ENCODE results near the gene AHCYL1. TPM values are rescaled to one million over a fixed set of nuclear protein-coding genes. Genes with fewer than 3 reads are reported as not detected.

AHCYL1 gene
- total RNA-seq, 1 experiment from 2014 or later, result 89.0 TPM

GRCh38 chr1:110060034-110060661, 75.6 kb downstream of the AHCYL1 start:
- H3K79me2 ChIP-seq (ENCODE audit: insufficient read depth, low read length), result no peaks in the 10 kb centered on the region
- no peak overlapping the region for H2AK5ac ChIP-seq (ENCODE audit: insufficient read length, low read length)
- H3K56ac ChIP-seq (ENCODE audit: insufficient read length, low read depth, low read length), result no peak overlapping the region
- H3K23me2 ChIP-seq (ENCODE audit: insufficient read length, low read depth, low read length, poor library complexity, severe bottlenecking), result no peaks in the 10 kb centered on the region
- H3K23ac ChIP-seq (ENCODE audit: insufficient read length, low read depth, low read length), result no peak overlapping the region
- no peaks in the 10 kb centered on the region for H3K4me1 Mint-ChIP-seq
- peaks cover 27 to 51% (median 49%) of the 10 kb centered on the region in 3 experiments for H3K36me3 Mint-ChIP-seq (ENCODE audit: insufficient read depth in 1 of 3, low read depth in 3 of 3)
- H3K27ac ChIP-seq (ENCODE audit: insufficient read length, low read depth, low read length), result no peak overlapping the region
- H2BK5ac ChIP-seq (ENCODE audit: insufficient read length, low read length), result no peak overlapping the region
- H3K4me2 ChIP-seq (ENCODE audit: insufficient read depth, insufficient read length, low read length), result no peak overlapping the region
- H3K79me1 ChIP-seq (ENCODE audit: insufficient read depth, low read depth, low read length, poor library complexity, severe bottlenecking), result no peaks in the 10 kb centered on the region
- WGBS (ENCODE audit: extremely low coverage, insufficient read length, low lambda C conversion rate), result no CpG with 5 or more reads among the region's 9 CpGs
- no peak overlapping the region for H3K4ac ChIP-seq (ENCODE audit: low read depth, low read length)
- no peaks in the 10 kb centered on the region for H3K9me3 ChIP-seq (ENCODE audit: control insufficient read depth, low read depth, low read length)
- H4K20me1 ChIP-seq (ENCODE audit: control insufficient read depth, insufficient read depth, insufficient read length), result no peaks in the 10 kb centered on the region
- H3T11ph ChIP-seq (ENCODE audit: low read length), result no peak overlapping the region
- no peaks in the 10 kb centered on the region for H3K9me3 Mint-ChIP-seq
- H2BK120ac ChIP-seq (ENCODE audit: low read depth, low read length, poor library complexity, severe bottlenecking), result no peak overlapping the region
- H3K9ac ChIP-seq (ENCODE audit: extremely low read depth, insufficient read length, low read length), result no peak overlapping the region
- no peak overlapping the region for H3K14ac ChIP-seq (ENCODE audit: insufficient read depth, low read length)
- no peak overlapping the region for H2AFZ ChIP-seq (ENCODE audit: low read length)
- H3K27ac Mint-ChIP-seq, result no peak overlapping the region
- H4K91ac ChIP-seq (ENCODE audit: insufficient read length, low read depth, low read length), result no peak overlapping the region
- TF ChIP-seq CTCF (conservative IDR thresholded peaks at IDR 0.05), result peak; percentile 91
- H2BK20ac ChIP-seq (ENCODE audit: low read depth, low read length, poor library complexity, severe bottlenecking), result no peak overlapping the region
- H3K4me1 ChIP-seq (ENCODE audit: insufficient read depth, low read length), result no peaks in the 10 kb centered on the region
- H3K18ac ChIP-seq (ENCODE audit: insufficient read length, low read depth, low read length), result no peak overlapping the region
- no peaks in the 10 kb centered on the region for H3K27me3 ChIP-seq (ENCODE audit: insufficient read depth, low read length)
- H3K27me3 Mint-ChIP-seq (ENCODE audit: low read depth), result peaks cover 16% of the 10 kb centered on the region
- H3K4me3 Mint-ChIP-seq, result no peak overlapping the region
- DNase-seq, result peak; percentile 77
- H2BK15ac ChIP-seq (ENCODE audit: low read depth, low read length), result no peak overlapping the region
- no peak overlapping the region for H2BK12ac ChIP-seq (ENCODE audit: insufficient read length, low read depth, low read length)
- no peak overlapping the region for H4K8ac ChIP-seq (replicated peaks; ENCODE audit: insufficient read length, low read depth, low read length)
- no peak overlapping the region for H4K5ac ChIP-seq (ENCODE audit: insufficient read length, low read depth, low read length)

Data from H9 (cell line).